ENCODE data around the gene ITGB3BP.

DNA sequence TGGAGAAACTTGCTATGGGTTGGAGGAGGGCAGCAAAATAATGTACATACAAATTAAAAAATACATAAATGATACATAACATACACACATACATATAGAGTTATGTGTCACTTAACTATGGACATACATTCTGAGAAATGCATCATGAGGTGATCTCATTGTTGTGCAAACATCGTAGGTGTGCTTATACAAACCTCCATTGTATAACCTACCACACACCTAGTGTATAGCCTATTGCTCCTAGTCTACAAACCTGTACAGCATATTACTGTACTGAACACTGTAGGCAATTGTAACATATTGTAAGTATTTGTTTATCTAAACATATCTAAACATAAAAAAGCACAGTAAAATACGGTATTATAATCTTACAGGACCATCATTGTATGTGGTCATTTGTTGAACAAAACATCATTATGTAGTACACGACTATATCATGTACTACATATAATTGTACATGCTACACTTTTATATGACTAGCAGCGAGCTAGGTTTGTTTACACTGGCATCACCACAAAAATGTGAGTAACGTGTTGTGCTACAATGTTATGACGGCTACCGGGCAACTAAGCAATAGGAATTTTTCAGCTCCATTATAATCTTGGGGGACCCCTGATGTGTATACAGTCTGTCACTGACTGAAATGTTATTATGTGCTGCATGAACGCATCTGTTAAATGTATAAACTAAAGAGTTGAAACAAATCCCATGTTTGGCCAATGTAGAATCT is 35.5 kb downstream of the ITGB3BP start:
- TF ChIP-seq, protein P1, sequence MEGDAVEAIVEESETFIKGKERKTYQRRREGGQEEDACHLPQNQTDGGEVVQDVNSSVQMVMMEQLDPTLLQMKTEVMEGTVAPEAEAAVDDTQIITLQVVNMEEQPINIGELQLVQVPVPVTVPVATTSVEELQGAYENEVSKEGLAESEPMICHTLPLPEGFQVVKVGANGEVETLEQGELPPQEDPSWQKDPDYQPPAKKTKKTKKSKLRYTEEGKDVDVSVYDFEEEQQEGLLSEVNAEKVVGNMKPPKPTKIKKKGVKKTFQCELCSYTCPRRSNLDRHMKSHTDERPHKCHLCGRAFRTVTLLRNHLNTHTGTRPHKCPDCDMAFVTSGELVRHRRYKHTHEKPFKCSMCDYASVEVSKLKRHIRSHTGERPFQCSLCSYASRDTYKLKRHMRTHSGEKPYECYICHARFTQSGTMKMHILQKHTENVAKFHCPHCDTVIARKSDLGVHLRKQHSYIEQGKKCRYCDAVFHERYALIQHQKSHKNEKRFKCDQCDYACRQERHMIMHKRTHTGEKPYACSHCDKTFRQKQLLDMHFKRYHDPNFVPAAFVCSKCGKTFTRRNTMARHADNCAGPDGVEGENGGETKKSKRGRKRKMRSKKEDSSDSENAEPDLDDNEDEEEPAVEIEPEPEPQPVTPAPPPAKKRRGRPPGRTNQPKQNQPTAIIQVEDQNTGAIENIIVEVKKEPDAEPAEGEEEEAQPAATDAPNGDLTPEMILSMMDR (IDR thresholded peaks at IDR 0.05; ENCODE audit: insufficient read depth, low read length, poor library complexity, severe bottlenecking): no peak
- TF ChIP-seq EZH2phosphoT487 (conservative IDR thresholded peaks at IDR 0.05; ENCODE audit: low read length): no peak
